HG02981 (cell line): Measurements from ENCODE around the gene TMEM248.
"Not testable (repeated sequence)": the region's sequence is repeated elsewhere in the genome, so short reads cannot be mapped to it uniquely, and the experiment has no call there.

Experiments
- ATAC-seq: cut with Tn5 transposase; IDR thresholded peaks from one replicate; pipeline ENCODE4 v1.9.1; 2021; ENCODE audit warnings: mild to moderate bottlenecking, moderate library complexity; ENCODE audit not compliant: unreplicated experiment

Gene TMEM248

DNA sequence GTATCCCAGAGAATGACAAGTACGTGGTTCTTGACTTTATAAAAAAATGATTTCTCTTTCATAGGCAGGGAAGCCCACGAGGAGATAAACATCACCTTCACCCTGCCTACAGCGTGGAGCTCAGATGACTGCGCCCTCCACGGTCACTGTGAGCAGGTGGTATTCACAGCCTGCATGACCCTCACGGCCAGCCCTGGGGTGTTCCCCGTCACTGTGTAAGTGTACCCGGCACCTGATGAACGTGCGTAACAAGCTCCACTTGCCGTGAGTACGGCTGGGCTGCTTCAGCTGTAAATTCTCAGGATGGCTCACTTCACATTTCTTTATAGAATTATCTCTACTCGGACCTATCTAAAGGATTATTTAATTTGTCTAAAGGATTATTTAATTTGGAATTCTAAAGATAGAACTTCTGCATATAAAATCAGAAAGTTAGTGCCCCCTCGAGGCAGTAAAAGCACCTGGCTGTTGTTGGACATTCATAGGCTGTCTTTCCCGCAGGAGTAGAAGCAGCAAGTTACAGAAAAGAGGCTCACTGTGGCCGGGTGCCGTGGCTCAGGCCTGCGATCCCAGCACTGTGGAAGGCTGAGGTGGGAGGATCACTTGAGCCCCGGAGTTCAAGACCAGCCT, 27.6 kb downstream of the TMEM248 start:
- no peak for ATAC-seq

DNA sequence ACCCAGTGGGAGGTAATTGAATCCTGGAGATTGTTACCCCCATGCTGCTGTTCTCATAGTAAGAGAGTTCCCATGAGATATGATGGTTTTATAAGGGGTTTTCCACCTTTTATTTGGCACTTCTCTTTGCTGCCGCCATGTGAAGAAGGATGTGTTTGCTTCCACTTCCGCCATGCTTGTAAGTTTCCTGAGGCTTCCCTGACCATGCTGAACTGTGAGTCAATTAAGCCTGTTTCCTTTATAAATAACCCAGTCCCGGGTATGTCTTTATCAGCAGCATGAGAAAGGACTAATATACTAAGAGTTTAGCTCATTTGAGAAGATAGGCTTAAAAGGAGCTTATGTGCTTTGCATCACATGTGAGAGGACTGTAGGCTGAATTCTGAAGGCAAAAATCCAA, 29.3 kb downstream of the TMEM248 start:
- no peak for ATAC-seq

DNA sequence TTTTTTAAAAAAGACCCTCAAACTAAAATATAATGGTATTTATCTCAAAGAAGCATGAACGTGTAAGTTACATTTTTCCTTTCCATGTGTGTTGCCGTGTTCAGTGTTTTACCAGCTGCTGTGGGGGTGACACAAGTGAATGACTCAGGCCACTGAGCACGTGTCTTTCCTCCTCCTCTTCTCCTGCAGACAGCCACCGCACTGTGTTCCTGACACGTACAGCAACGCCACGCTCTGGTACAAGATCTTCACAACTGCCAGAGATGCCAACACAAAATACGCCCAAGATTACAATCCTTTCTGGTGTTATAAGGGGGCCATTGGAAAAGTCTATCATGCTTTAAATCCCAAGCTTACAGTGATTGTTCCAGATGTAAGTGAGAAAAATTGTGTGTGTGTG, 29.7 kb downstream of the TMEM248 start:
- ATAC-seq = no peak

DNA sequence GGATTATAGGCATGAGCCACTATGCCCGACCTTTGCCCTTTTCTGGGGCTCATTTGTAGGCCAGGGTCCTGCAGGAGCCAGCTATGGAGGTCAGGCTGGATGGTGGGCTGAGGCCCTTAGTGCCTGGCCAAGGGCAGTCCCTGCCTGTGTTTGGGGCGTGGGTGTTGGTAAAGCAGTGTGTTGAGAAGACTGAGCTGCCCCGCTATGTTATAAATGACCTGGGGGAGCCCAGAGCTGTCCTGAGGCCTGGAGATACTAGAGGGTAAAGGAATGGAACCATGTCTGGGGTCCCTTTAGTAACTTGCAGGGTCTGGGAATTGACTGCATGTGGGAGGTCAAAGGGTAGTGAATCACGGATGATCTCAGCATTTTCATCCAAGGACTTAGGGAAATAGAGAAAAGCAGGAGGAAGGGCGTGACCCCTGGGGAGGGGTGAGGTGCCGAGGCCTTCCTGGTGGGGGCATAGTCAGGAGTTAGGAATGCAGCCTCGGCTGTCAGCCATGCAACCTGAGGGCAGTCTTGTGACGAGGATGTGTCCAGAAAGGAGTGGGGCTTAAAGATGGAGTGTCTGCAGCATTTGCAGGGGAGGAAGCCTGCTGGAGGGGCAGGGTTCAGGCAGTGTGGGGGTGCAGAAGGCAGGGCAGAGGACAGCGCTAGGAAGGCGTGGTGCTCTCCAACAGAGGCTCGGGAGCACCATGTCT, 31.5 kb downstream of the TMEM248 start:
- no peak for ATAC-seq

DNA sequence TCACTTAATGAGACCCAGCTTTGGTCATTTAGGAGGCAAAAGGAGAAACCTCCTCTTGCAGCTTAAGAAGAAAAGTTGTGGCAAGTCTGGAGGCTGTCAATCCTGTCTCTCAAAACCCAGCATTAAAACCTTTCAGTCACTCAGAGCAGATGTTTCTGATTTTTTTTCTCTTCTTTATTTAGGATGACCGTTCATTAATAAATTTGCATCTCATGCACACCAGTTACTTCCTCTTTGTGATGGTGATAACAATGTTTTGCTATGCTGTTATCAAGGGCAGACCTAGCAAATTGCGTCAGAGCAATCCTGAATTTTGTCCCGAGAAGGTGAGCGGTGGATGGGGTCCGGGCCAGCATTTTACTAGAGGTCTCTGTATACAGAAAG, 32.0 kb downstream of the TMEM248 start:
- no peak for ATAC-seq

DNA sequence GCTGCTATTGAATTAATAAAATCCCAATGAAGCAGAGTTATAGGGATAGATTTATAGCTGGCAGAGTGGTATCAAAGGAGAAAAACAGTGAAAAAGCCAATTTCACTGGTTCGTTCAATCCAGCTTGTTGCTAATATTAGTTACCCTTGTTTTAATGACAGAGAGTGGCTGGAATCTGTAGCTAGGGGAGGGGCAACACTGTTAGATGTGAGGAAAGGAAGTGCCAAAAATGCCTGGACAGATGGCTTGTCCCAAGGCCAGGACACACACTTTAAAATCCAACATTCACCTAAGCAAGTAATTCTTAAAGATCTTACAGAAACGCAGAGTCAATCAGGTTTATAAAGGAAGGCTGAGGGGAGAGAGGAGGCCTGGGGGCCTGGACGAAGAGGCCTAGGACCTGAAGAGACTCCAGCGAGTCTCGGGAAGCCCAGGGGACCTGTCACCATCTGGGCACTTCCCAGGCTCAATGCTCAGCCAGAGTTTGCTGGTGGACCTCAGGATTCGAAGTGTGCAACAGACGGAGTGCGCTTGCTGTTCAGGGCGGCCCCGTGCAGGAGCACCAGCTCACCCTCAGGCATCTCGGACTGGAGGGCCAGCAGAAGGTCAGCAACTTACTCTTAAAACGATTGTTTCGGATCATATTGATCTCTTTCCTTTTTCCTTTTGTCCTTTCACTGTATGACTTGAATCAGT, 36.7 kb downstream of the TMEM248 start:
- ATAC-seq = no peak

DNA sequence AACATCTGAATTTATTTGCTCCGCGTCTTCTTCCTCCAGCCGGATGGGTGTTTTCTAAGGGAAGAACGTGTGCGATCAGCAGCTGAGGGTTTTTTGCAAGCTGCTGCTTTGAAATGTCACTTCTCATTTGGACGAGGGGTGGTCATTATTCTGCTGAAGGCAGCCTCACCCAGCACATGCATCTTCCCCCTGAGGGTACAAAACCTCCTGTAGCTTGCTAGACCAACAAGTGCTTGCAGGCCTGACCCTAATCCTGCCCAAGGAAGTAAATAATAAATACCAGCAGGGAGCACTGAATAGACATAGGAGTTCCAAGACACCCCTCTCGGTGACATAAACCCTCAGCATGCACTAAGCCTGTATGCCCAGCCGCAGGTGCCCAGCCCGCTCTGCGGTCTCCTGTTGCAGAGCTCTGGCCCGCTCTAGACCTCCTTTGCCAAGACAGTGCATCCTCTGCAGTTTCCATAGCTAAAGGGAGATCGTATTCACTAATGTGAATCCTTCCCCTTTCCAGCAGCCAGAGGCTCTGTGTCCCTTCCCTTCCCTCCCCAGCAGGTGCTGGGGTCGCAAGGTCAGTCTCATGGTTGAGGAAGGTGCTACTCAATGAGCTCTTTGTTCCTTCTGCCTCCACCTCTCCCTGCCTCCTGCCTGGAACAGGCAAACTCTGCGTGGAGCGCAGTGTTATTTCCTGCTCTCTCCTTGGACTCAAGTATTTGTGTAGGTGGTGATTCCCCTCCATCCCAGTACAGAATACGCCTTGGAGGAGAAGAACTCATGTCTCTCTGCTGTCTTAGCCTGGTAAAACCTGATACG, 37.7 kb downstream of the TMEM248 start:
- ATAC-seq = no peak

DNA sequence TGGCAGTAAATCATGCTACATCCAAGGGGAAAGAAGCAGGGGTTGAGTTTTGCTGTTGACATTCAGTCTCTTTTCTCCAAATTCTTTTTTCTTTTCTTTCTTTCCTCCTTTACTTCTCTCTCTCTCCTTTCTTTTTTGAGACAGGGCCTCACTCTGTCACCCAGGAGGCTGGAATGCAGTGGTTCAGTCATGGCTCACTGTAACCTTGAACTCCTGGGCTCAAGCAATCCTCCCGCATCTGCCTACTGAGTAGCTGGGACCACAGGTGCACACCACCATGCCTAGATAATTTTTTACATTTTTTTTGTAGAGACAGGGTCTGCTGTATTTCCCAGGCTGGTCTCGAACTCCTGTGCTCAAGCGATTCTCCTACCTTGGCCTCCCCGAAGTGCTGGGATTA, 39.2 kb downstream of the TMEM248 start:
- no peak for ATAC-seq

DNA sequence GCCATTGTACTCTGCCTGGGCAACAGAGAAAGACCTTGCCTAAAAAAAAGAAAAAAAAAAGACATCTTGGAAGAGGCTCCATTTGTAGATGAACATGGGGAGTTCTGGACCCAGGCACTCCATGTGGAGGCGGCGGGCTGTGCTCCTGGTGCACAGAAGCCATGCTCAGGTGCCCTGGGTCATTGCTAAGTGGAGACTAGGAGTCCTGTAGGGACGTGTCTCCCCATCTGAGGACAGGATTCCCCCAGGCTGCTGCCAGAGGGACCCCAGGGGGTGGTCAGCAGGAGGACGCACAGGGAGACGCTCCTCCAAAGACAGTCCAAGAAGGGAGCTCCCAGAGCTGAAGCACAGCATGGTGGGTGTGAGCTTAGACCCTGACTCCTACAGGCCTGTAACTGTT, 40.1 kb downstream of the TMEM248 start:
- ATAC-seq = no peak

DNA sequence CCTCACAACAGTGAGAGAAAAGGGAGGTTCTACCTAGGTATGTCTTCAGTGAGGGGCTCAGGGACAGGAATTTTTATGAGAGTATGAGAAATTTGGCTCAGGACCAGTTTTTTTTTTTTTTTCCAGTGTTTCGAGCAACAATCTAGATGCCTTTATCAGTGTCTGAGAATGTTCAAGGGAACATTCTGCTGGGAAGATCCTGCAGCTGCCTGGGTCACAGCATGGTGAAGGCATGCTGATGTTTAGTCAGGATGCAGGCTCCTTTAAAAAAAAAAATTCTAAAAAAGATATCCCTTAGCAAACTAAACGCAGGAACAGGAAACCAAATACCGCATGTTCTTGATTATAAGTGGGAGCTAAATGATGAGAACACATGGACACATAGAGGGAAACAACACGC, 43.4 kb downstream of the TMEM248 start:
- ATAC-seq = no peak

DNA sequence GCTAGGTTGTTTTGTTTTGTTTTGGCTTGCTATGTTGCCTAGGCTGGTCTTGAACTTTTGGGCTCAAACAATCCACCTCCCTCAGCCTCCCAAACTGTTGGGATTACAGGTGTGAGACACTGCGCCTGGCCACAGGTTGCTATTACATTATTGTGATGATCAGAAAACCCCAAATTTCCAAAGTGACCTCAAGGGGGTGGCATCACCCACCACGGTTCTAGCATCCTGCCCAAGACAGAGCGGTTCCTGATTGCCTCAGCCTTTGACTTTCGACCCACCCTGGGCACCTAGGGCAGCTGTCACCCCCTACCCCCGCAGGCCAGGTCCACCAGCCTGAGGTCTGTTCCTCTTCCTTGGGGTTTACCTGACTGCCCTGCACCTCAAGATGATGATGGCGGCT, 46.0 kb downstream of the TMEM248 start:
- ATAC-seq = no peak

DNA sequence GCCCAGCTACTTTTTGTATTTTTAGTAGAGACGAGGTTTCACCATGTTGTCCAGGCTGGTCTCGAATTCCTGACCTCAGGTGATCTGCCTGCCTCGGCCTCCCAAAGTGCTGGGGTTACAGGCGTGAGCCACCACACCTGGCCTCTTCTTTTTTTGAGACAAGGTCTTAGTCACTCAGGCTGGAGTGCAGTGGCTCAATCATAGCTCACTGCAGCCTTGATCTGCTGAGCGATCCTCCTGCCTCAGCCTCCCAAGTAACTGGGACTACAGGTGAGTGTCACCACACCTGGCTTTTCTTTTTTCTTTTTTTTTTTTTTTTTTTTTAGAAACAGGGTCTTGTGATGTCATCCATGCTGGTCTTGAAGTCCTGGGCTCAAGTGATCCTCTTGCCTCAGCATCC, 48.0 kb downstream of the TMEM248 start:
- not testable (repeated sequence) for ATAC-seq

DNA sequence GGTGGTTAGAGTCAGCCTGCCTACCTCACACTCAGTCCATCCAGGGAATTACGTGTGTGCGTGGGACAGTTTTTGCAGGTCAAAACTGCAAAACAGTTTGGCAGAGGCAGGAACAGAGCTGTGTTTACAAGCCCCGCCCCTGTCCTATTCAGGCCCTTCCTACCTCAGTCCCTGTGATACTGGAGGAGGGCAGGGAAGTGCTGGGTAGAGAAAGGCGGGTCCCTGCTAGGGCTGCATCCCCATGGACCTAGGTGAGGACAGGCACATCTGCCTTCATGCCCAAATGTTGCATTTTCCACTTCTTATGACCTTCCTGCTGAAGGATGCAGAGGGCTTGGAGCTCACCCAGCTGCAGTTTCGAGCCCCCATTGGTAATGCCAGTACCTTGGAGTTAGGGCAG, 49.3 kb downstream of the TMEM248 start:
- ATAC-seq = no peak

DNA sequence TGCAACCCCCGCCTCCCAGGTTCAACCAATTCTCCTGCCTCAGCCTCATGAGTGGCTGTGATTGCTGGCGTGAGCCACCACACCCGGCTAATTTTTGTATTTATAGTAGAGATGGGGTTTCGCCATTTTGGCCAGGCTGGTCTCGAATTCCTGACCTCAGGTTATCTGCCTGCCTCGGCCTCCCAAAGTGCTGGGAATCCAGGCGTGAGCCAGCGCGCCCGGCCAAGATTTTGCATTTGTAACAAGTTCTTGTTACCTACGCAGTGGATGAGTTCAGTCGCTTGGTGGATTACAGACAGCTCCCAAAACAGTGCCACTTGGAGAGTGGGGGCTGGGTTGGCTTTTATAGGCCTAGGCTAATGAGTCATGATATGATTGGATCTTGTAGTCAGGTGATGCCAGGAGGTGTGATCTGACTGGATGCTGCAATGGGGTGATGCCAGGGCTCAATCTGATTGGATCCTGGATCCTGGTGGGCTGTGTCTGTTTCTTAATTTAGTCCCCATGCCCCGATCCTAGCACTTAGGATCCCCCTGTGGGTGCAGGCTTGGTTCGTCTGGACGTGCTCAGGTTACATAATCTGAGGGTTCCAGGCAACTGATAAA, 54.1 kb downstream of the TMEM248 start:
- no peak for ATAC-seq

DNA sequence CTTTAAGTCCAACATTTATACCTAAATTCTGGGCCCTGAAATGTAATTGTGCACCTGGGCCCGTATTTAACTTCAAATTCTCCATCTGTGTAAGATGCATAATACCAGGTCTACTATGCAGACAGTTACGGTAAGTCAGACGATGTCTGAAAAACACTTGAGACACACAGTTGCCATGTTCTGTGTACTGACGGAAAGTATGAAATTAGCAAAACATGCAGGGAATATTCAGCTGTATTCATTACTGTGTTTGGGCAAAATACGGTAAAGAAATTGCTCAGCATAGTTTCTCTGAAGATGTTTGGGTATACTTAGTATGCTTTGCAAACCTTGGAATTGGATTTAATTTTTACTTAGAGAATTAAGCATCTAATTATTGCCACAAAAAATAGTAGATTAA, 57.3 kb downstream of the TMEM248 start:
- ATAC-seq = not testable (repeated sequence)

DNA sequence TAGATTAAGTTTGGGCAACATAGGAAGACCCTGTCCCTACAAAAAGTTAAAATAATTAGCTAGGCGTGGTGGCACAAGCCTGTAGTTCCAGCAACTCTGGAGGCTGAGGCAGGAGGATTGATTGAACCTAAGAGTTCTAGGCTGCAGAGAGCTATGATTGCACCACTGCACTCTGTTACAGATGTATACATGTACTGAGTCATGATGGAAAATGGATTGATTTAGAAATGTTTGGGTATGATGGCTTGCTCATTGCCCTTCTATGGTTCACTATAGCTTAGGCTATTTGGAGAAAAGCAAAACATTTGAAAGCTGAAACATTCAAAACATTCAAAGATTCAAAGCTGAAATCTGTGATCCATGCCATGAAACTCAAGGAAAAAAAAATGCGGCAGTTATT, 58.0 kb downstream of the TMEM248 start:
- not testable (repeated sequence) for ATAC-seq

DNA sequence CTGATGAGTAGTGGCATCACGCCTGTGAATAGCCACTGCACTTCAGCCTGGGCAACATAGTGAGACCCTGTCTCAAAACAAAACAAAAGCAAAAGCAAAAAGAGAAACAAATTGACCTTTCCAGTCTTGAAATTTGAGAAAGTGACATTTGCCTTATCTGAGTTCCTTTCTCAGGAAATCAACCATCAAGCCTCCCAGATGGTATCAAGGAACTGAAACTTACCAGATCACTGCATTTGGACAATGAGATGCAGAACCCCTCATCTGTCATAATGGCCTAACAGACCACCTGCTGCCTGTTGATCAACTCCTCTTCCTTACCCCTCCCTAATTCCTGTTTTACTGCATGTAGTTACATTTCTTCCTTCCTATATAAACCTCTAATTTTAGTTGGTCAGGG, 59.3 kb downstream of the TMEM248 start:
- ATAC-seq = not testable (repeated sequence)

DNA sequence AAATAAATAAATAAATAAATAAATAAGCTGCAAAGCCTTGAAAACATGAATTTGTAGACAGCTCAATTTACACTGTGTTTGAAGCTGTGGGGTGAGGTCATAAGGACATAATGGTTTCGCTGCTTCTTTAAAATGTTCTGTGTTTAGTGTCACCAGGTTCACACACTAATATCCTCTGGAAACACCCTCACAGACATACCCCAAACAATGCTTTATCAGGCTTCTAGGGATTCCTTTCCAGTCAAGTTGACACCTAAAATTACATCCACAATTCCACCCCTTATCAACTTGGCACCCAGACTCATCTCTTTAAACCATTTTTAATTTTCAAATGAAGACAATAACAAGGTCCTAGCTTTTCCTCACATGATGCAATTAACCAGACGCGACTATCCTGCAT, 68.5 kb downstream of the TMEM248 start:
- ATAC-seq = not testable (repeated sequence)

DNA sequence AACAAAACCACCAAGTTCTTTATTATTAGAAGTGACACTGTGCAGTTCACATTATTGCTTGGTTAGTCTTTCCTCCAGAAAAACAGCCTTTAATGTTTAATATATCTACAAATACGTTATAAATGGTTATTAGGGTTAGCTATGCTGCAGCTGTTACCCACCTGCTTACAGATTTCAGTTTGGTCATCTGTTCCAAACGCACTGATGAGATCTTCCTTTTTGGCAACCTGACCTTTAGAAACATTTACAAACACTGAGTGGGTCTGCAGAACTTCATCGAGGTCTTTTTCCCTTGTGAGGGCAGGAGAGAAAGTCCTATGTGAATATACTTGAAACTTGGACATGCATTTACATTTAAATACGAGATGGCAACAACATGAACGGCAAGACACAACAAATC, 73.0 kb downstream of the TMEM248 start:
- ATAC-seq = not testable (repeated sequence)

DNA sequence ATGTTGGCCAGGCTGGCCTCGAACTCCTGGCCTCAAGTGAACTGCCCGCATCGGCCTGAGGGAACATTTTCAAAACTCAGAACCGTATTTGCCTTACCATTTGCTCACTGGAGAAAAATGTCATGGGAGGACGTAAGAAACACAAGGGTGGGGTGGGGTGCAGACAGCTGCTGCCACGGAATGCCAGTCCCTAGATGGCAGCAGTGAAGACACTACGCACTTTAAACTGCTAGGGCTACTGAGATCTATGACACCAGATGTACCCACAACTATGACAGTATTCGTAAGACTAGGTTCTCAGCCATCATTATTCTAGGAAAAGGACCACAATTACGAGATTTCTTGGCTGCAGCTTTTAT, 73.6 kb downstream of the TMEM248 start:
- peak; percentile 21 for ATAC-seq
